Right kidney (tissue), 1 donor: ENCODE results near the gene FAM210A.

ENCODE experiments used
- DNase-seq: peaks from one replicate; pipeline ENCODE4 v3.0.0-alpha.2; 2016

The FAM210A gene

DNA sequence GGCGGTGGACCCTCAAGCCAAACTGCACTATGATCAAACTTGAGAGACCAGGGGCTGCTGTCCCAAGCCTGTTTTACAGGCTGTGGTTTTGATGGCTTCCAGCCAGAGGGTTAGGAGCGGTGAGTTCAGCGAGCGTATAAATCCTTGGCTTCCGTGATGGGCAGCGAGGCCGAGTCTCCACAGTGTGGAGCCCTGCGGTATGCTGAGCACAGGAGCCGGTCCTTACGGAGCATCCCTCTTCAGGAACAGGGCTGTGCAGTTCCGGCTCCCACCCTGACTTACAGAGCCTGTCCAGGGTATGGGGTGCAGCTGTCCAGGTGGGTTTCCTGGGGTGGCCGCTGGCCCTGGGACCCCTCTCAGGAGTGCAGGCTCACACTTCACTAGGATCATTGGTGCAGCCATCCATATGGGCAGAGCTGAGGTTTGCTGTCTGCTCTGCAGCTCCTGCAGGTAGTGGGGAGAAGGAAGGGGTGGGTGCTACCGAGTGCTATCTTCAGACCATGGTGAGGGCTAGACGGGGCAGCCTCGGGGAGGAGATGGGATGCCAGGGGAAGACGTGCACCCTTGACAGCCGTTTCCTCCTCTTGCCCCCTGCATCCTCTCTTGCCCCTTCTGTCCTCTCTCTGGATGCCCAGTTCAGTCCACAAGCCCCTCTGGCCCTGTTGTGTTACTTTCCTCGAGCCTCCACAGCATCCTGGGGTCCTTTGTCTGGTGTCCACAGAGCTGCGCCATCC lies 104.3 kb downstream of the FAM210A start:
- no peak for DNase-seq

DNA sequence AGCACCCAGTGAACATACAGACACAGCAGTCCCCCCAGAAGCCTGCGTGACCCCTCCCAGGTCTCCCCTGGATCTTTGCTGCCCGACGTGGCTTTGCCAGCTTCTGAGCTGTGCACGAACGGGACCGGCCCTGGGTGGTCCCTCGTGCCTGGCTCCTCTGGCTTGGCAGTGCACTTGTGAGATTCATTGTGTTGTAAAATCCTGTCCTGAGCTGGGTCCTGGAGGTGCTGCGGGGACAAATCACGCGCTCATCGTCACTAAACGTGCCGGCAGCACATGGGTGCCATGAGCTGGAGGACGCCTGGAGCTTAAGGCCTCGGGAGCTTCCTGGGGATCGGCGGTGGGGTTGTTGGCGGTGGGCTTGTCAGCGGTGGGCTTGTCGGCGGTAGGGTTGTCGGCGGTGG lies 104.9 kb downstream of the FAM210A start:
- DNase-seq = no peak

DNA sequence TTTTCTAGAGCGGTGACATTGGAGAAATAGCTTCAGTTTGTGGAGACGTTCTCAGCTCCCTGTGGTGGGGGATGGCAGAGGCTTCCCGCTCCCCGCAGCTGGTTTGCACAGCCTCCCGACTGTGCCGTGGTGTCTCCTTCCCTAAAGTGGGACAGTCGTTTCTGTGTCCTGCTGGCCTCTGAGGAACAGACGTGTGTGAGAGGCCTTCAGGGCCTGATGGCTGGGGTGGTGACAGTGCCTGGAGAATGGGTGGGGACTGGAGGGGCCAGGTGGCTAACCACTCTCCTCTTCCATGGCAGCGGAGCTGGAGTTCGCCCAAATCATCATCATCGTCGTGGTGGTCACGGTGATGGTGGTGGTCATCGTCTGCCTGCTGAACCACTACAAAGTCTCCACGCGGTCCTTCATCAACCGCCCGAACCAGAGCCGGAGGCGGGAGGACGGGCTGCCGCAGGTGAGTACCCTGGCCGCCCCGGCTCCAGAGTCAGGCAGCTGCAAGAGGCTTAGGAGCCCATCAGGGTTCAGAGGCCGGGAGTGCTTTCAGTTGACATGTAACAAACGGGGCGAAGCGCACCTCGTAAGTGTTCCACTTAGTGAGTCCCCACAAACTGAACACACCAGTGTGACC lies 105.4 kb downstream of the FAM210A start:
- DNase-seq = no peak

DNA sequence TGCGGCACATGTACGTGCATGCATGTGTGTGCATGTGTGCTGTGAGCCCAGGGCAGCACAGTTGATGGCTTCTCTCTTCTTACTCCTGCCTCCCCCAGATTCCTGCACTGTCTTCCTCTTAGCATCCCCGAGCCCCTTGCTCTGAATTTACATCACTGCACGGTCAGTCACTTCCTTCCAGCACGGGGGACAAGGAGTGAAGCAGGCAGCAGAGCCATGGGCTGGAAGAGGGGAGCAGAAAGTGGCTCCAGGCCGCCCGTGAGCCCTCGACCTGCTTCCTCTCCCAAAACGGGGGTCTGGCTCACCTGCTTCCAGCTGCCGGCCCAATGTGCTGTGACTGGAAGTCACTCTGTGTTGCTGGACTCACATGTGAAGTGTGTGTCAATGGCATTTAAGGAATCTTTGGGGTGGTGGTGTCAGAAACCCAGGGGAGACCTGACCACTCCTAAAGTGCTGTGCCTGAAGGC lies 106.1 kb downstream of the FAM210A start:
- DNase-seq = no peak

DNA sequence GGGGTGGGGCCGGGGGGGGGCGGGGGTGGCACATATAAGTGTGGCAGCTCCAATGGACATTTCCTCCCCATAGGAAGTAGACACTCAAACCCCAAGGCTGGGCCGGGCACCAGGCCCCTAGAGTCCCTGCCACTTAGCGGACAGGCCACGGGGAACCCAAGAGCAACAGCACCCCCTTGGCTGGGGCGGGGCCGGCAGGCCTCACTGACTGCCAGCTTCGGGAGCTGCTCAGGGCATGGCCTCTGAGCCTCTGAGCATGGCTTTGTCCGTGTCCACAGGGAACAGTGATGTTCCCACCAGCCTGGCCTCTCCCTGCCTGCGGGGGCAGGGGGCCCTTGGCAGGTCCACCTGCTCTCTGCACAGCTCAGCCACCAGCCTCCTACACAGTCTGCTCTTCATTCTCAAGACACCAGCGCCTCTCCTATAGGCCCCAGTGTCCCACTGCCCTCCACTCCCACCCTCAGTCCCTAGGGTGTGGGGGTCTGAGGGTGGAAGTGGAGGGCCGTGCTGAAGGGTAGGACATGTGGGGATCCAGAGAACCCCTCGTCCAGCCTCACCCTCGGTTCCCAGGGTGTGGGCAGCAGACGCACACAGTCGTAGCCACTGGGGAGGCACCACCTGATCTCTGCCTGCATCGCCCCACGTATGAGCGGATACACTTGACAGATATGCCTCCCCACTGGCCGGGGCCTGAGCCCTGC lies 106.7 kb downstream of the FAM210A start:
- DNase-seq = no peak

DNA sequence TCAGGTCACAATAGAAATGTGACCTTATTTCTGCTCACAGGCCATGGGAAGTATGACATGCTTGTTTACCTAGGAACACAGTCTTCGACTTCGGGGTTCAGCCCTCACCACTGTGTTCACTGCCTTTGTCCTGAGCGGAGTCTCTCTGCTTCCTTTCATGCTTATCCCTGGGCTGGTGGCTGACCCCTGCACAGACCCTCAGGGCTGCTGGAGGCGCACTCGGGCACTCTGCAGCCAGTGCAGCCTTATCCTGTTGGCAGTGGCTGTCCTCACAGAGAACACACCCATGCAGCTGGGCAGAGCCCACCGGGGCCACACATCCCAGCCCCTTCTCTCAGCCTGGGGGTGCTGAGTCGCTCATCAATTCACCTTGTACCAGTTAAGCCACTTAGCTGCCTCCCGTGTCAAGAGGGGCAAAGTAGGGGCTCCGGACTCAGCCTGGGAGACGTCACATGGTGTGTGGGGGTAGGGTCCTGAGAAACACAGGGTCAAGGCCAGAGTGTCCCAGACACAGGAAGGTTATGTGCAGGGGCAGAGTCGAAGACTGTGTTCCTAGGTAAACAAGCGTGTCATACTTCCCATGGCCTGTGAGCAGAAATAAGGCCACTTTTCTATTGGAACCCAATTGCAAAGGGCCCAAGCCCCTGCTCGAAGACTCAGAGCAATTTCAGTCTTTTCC lies 107.5 kb downstream of the FAM210A start:
- no peak for DNase-seq

DNA sequence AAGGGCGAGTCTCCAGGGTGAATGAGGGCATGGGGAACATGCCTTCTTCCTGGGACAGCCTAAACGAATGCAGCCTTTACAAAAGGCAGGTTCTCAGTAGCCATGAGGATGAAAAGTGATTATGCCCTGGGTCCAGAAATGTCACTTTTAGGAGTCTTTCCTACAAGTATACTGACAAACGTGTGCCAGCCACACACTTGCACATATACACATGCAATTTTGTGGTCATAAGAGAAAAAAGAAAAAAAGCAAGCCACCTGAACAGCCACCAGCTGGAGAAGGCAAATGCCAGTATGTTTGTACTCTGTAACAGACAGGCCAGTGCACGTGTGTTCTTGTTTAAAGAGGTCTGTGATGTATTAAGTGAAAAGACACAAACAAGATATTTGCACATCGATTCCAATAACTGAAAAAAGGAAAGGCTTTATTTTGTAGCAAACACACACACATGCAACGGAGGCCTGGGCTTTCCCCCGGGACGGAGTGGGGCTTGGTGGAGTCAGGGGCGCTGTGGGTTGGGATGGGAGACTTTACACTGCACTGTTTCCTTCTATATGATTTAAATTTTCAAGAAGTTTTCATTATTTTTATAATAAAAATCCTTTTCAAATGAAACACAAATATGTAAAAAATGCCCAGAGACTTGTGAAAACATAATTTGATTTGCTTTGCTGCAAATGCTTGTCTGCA lies 108.4 kb downstream of the FAM210A start:
- no peak for DNase-seq

DNA sequence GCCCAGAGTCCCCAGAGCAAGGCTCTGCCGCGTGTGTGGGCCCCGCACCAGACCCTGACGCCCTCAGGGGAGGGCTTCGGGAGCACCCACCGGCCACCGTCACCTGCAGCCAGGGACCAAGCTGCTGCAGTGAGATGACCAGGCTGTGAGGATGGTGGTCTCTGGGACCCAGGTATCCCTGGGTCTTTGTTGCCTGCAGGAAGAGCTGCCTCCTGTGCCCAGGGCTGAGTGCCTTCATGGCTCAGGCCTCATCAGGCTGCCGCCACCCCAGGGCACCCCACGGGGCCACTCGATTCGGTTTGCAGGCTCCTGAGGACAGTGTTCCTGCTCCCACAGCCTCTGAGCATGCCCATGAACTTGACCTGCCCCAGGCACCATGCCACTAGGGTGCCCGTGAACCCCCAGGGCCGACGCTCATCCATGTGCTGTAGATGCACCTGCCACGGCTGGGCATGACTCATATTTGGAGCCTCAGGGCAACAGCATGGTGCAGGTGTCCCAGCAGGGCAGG lies 109.8 kb downstream of the FAM210A start:
- DNase-seq = no peak

DNA sequence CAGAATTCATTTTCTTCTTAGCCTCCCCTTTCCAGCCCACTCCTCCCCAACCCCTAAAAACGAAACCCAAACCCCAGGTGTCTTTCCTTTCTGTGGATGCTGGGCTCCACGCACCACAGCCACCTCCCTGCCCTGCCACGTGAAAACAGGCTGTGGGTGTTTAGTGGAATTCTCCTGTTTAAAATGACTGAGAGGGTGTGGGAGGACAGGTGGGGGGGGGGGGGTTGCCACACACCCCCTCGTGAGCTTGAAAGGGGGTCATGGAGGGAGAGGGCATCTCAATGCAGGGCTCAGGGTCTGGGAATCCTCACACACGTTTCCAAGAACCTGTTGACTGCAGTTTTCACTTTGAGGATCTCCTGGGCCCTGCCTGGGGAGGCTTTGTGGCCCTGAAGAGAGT lies 110.3 kb downstream of the FAM210A start:
- no peak for DNase-seq

DNA sequence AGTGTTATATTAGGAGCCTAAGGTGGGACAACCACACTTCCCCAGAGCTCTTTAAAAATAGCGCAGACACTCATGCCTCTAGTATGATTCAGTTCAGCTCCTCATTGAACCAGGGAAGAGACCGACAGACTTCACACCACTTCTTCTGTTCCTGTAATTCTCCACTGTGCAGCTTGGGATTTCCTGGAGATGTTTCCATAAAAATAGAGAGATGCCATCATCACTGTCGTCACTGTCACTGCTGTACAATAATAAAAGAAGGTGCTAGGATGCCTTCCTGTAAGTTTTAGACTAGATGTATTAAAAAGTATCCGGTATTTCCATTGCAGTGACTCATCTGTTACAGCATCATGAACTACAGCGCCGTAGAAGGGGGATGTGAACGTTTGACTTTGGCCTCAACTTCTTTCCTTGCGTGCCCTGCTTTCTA lies 110.9 kb downstream of the FAM210A start:
- no peak for DNase-seq

DNA sequence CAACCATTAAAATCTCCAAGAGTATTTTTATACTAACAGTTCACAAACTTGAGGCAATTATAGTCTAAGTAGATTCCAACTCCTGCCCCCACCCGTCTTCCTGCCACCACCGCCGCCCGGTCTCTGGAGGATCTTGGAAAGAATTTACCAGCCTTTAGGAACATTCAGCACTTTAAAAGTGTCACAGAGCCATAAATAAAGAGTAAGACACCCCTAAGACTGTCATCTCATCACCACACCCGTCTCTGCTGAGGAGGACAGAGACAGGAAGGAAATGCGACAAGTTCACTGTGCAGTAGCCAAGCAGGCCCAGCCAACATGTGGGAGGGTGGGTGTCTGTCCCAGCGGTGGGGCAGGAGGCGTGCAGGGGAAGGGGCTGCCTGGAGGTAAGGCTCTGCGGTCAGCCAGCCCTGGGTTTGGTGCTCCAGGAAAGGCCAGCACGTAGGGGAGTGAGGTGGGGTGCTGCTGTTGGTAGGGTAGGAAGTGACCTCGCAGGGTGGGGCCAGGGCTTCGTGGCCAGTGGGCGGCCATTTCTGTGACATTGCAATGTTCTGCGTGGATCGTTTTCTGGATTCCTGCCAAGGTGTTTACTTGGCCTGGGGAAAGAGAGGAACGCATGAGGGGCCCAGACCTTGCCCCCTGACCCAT lies 111.6 kb downstream of the FAM210A start:
- no peak for DNase-seq

DNA sequence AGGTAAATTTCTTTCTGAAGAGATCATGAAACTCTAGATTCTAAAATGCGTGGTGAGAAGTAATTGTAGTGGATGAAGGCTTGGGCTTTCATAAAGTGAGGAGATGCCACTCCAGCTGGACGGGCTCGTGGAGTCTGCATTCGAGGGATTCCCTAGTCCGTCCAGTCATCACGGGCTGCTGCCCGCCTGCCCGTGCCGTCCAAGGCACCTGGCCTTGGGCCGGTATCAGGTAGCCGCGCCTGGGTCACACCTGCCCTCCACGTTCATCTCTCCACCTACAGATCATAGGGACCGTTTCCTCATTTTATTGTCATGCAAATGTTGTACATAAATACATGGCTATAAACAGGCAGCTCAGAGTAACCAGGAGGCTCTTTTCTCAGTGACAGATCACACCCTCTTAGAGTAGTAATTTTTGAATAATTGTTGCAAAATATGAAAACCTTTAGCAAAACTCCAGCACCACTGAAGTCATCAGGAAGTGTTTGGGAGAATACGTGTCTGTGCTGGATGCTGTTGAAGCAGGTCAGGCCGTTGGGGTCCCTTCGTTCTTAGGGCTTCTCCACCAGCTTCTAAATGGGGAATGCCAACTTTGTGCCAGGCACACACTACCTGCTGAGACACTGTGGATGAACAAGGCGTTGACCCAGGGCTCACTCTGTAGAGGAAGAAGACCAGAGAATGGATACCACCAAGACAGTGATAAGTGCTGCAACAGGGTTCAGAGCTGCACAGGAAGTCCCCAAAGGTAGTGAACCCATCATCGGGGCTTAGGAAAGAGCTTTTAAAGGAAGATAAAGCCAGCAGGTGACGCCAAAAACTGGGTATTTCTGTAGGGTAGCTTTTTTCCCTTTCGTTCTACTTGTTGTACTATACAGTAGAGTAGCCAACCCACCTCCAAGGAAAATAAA lies 112.5 kb downstream of the FAM210A start:
- no peak for DNase-seq
